ENCODE data around the gene ANO7. TPM values are rescaled to one million over a fixed set of nuclear protein-coding genes. Genes with fewer than 3 reads are reported as not detected.

ANO7 gene
- total RNA-seq, 1 experiment from 2014 or later: 0.69 TPM

GRCh38 chr2:241273210-241274020, 84.9 kb downstream of the ANO7 start:
- DNase-seq (ENCODE audit: low read depth): no peak

GRCh38 chr2:241274127-241274526, 85.7 kb downstream of the ANO7 start:
- no peak for DNase-seq (ENCODE audit: low read depth)

Other genes starting within 250 kb of the ANO7 start
- 0.06 and 3.2 TPM in 2 replicates for gene SNED1, start 190.1 kb upstream of the ANO7 start, total RNA-seq (2014; rRNA removed; shearing (Covaris generic))
- gene MTERF4, start 86.4 kb upstream of the ANO7 start, total RNA-seq (2014; rRNA removed; shearing (Covaris generic)): 28.1 and 30.8 TPM in 2 replicates
- 8.5 TPM in 2 replicates for gene PASK, start 39.2 kb upstream of the ANO7 start, total RNA-seq (2014; rRNA removed; shearing (Covaris generic))
- 74.7 and 83.0 TPM in 2 replicates for gene PPP1R7, start 38.2 kb upstream of the ANO7 start, total RNA-seq (2014; rRNA removed; shearing (Covaris generic))
- gene HDLBP, start 127.0 kb downstream of the ANO7 start, total RNA-seq (2014; rRNA removed; shearing (Covaris generic)): 244 and 258 TPM in 2 replicates
- 244 and 328 TPM in 2 replicates for gene SEPTIN2, start 127.2 kb downstream of the ANO7 start, total RNA-seq (2014; rRNA removed; shearing (Covaris generic))
- gene FARP2, start 167.6 kb downstream of the ANO7 start, total RNA-seq (2014; rRNA removed; shearing (Covaris generic)): 22.6 and 34.4 TPM in 2 replicates

All from Daoy (cell line).